Hematopoietic multipotent progenitor cell treated with erythropoietin and hydrocortisone succinate and interleukin-3 and kit ligand, for 15 days (in vitro differentiated cells): ENCODE data around the gene JARID2.

ENCODE experiments used
- DNase-seq: peaks from one replicate; pipeline ENCODE4 v3.0.0-alpha.2; 2015; ENCODE audit warnings: low spot score

JARID2 gene

GRCh38 chr6:15420959-15421438, 175.1 kb downstream of the JARID2 start:
- no peak for DNase-seq

GRCh38 chr6:15421945-15422733, 176.3 kb downstream of the JARID2 start:
- no peak for DNase-seq

GRCh38 chr6:15423286-15423993, 177.6 kb downstream of the JARID2 start:
- no peak for DNase-seq

GRCh38 chr6:15425947-15426346, 180.1 kb downstream of the JARID2 start:
- no peak for DNase-seq

GRCh38 chr6:15426395-15426794, 180.5 kb downstream of the JARID2 start:
- DNase-seq = no peak

GRCh38 chr6:15426901-15427300, 181.0 kb downstream of the JARID2 start:
- DNase-seq = no peak

GRCh38 chr6:15427331-15428070, 181.6 kb downstream of the JARID2 start:
- DNase-seq = no peak

GRCh38 chr6:15429141-15430110, 183.6 kb downstream of the JARID2 start:
- no peak for DNase-seq

- DNase-seq = no peak
Observed at GRCh38 chr6:15430186-15430585, 184.3 kb downstream of the JARID2 start.

- DNase-seq = no peak
Observed at GRCh38 chr6:15430931-15431405, 185.1 kb downstream of the JARID2 start.

GRCh38 chr6:15431762-15432483, 186.1 kb downstream of the JARID2 start:
- DNase-seq = no peak

- DNase-seq = no peak
Observed at GRCh38 chr6:15433511-15433861, 187.6 kb downstream of the JARID2 start.

- no peak for DNase-seq
Observed at GRCh38 chr6:15434263-15434662, 188.4 kb downstream of the JARID2 start.

- no peak for DNase-seq
Observed at GRCh38 chr6:15434823-15435380, 189.0 kb downstream of the JARID2 start.

GRCh38 chr6:15435468-15435867, 189.6 kb downstream of the JARID2 start:
- no peak for DNase-seq

- no peak for DNase-seq
Observed at GRCh38 chr6:15436451-15436850, 190.6 kb downstream of the JARID2 start.

- no peak for DNase-seq
Observed at GRCh38 chr6:15437090-15437635, 191.3 kb downstream of the JARID2 start.

- DNase-seq = no peak
Observed at GRCh38 chr6:15439410-15440025, 193.6 kb downstream of the JARID2 start.

- DNase-seq = no peak
Observed at GRCh38 chr6:15440040-15440439, 194.2 kb downstream of the JARID2 start.
